HepG2 (cell line): Measurements from ENCODE around the gene GRK6. TPM values are rescaled to one million over a fixed set of nuclear protein-coding genes. Genes with fewer than 3 reads are reported as not detected.
A peak's percentile ranks its signal among the peaks of the same experiment; 100 is the strongest.

Experiments
- ATAC-seq: fragments of 200-7000 bp; cut with Tn5 transposase; 3 replicates; pipeline ENCODE4 v1.9.1; 2020; ENCODE audit warnings: mild to moderate bottlenecking, moderate library complexity
- BruUV-seq: library from RNA; stranded (reverse); fragments of 400-500 nt; replicated peaks from 2 replicates; lab custom pipeline; 2021; lab: Mats Ljungman, UMichigan
- CTCF ChIA-PET: fragments of 300-600 bp; formaldehyde crosslinking; extraction: SDS; loops from one replicate; lab custom pipeline; 2021; ENCODE audit warnings: low total read pairs, inconsistent platforms, low intra/inter-chr PET ratio; lab: Yijun Ruan, JAX
- POLR2A ChIA-PET: fragments of 350-600 bp; sonication (Branson Sonifier 250); formaldehyde crosslinking; loops from one replicate; lab custom pipeline; 2020; ENCODE audit warnings: antibody characterized with exemption, inconsistent platforms; lab: Yijun Ruan, JAX
- DNase-seq: peaks from one replicate; pipeline ENCODE4 v3.0.0-alpha.2; 2015; ENCODE audit warnings: low spot score
- FAIRE-seq: peaks from 3 replicates; lab custom pipeline; 2011; peaks lifted over from hg19 to GRCh38; lab: Jason Lieb, UNC
- H2AFZ ChIP-seq: one replicate; pipeline ENCODE4 v1.6.1; 2011; ENCODE audit warnings: low read length, inconsistent platforms
- H3K27ac ChIP-seq: fragments of 300-600 bp; 3 replicates; pipeline ENCODE4 v1.8.0; 2011; ENCODE audit warnings: mixed run types, mild to moderate bottlenecking, mixed read lengths, low read length, inconsistent platforms; ENCODE audit not compliant: insufficient read depth; ENCODE audit errors: extremely low read length
- H3K27me3 ChIP-seq, 2 experiments: fragments of 200-600 bp in 1 of 2; 2 replicates in 1 of 2; 3 replicates in 1 of 2; pipeline versions ENCODE4 v1.6.0 to v1.8.0; 2011; ENCODE audit warnings: low read length in 2 of 2, mild to moderate bottlenecking in 2 of 2, moderate library complexity in 2 of 2, inconsistent platforms in 1 of 2; ENCODE audit not compliant: insufficient read depth in 2 of 2, control insufficient read depth in 1 of 2
- H3K36me3 ChIP-seq, 2 experiments: fragments of 200-600 bp in 1 of 2; replicated peaks in 1 of 2; 2 replicates in 1 of 2; 3 replicates in 1 of 2; pipeline versions ENCODE4 v1.5.1 to v1.8.0; 2011; ENCODE audit warnings: low read length in 2 of 2, inconsistent platforms in 1 of 2; ENCODE audit not compliant: insufficient read depth in 2 of 2, control insufficient read depth in 1 of 2
- H3K4me1 ChIP-seq: 2 replicates; pipeline ENCODE4 v1.5.1; 2012; ENCODE audit warnings: low read length, inconsistent platforms; ENCODE audit not compliant: insufficient read depth
- H3K4me2 ChIP-seq: 2 replicates; pipeline ENCODE4 v1.6.0; 2011; ENCODE audit warnings: low read depth, low read length, inconsistent platforms
- H3K4me3 ChIP-seq, 3 experiments: fragments of 200-600 bp in 1 of 3; sonication (generic), shearing (Covaris generic) in 1 of 3; replicated peaks in 1 of 3; 2 replicates each; pipeline ENCODE4 v1.5.1; 2011 to 2016; ENCODE audit warnings: low read length in 3 of 3, inconsistent platforms in 2 of 3, low read depth in 2 of 3, mild to moderate bottlenecking in 2 of 3, control low read depth in 1 of 3, mixed read lengths in 1 of 3; ENCODE audit not compliant: insufficient read depth in 1 of 3
- H3K79me2 ChIP-seq: one replicate; pipeline ENCODE4 v1.6.1; 2011; ENCODE audit warnings: low read length, inconsistent platforms; ENCODE audit not compliant: insufficient read depth
- H3K9ac ChIP-seq: 2 replicates; pipeline ENCODE4 v1.6.0; 2011; ENCODE audit warnings: mild to moderate bottlenecking, low read depth, low read length, inconsistent platforms; ENCODE audit not compliant: insufficient read depth
- H3K9me3 ChIP-seq: 2 replicates; pipeline ENCODE4 v1.5.1; 2012; ENCODE audit warnings: mild to moderate bottlenecking, low read length
- H4K20me1 ChIP-seq: 2 replicates; pipeline ENCODE4 v1.6.0; 2011; ENCODE audit warnings: inconsistent platforms, mild to moderate bottlenecking, low read length, moderate library complexity; ENCODE audit not compliant: insufficient read depth
- AGO1 ChIP-seq: fragments of 200-400 bp; formaldehyde crosslinking; IDR thresholded peaks from 2 replicates; pipeline ENCODE4 v1.6.1; 2017; ENCODE audit warnings: mild to moderate bottlenecking, low read depth, low read length, moderate library complexity; ENCODE audit not compliant: poor library complexity, severe bottlenecking
- AGO2 ChIP-seq: fragments of 200-400 bp; formaldehyde crosslinking; optimal IDR thresholded peaks from 2 replicates; pipeline ENCODE3; 2017; ENCODE audit warnings: mild to moderate bottlenecking, low read depth, low read length, moderate library complexity
- LBX2 ChIP-seq: sonication (generic); formaldehyde crosslinking; IDR thresholded peaks from 2 replicates; pipeline ENCODE4 v1.5.0; 2020; ENCODE audit warnings: missing genetic modification reagents, mild to moderate bottlenecking, borderline replicate concordance
- PAF1 ChIP-seq: IDR thresholded peaks from 2 replicates; pipeline ENCODE4 v1.6.1; 2016; ENCODE audit warnings: missing genetic modification reagents, missing compliant biosample characterization
- RBFOX2 ChIP-seq: fragments of 200-400 bp; formaldehyde crosslinking; IDR thresholded peaks from 2 replicates; pipeline ENCODE4 v1.6.1; 2017; ENCODE audit warnings: low read depth, mild to moderate bottlenecking, low read length
- RBM22 ChIP-seq: fragments of 200-400 bp; formaldehyde crosslinking; optimal IDR thresholded peaks from 2 replicates; pipeline ENCODE3; 2017; ENCODE audit warnings: mild to moderate bottlenecking, low read length, moderate library complexity
- RFX5 ChIP-seq: IDR thresholded peaks from 2 replicates; pipeline ENCODE4 v1.6.1; 2011; ENCODE audit warnings: low read depth, low read length, improper control_type of control experiment
- SNAPC5 ChIP-seq: sonication (generic); formaldehyde crosslinking; IDR thresholded peaks from 2 replicates; pipeline ENCODE4 v1.8.1; 2023; ENCODE audit warnings: mild to moderate bottlenecking, missing genetic modification reagents, borderline replicate concordance
- SRY ChIP-seq: sonication (generic); formaldehyde crosslinking; IDR thresholded peaks from 2 replicates; pipeline ENCODE4 v1.8.0; 2022; ENCODE audit warnings: mild to moderate bottlenecking, missing genetic modification reagents
- ZNF12 ChIP-seq: sonication (generic); formaldehyde crosslinking; IDR thresholded peaks from 2 replicates; pipeline ENCODE4 v1.5.0; 2020; ENCODE audit warnings: missing genetic modification reagents
- ZNF17 ChIP-seq: sonication (generic); formaldehyde crosslinking; IDR thresholded peaks from 2 replicates; pipeline ENCODE4 v1.5.0; 2020; ENCODE audit warnings: mild to moderate bottlenecking, missing genetic modification reagents
- ZNF543 ChIP-seq: sonication (generic); formaldehyde crosslinking; IDR thresholded peaks from 2 replicates; pipeline ENCODE4 v1.4.0; 2020; ENCODE audit warnings: mild to moderate bottlenecking, missing genetic modification reagents
- ZZZ3 ChIP-seq: sonication (generic); formaldehyde crosslinking; IDR thresholded peaks from 2 replicates; pipeline ENCODE4 v1.4.0; 2020; ENCODE audit warnings: missing genetic modification reagents, mild to moderate bottlenecking, borderline replicate concordance
- WGBS: methylation state at CpG from one replicate; pipeline ENCODE4 v1.1.6; 2017; ENCODE audit warnings: low lambda C conversion rate; 5-methylcytosine and 5-hydroxymethylcytosine counted together
- in situ Hi-C: cut with HindIII; loops from 2 replicates; pipeline ENCODE4 v1.10.0; 2017; ENCODE audit warnings: low pct_unique_long_range_greater_than_20kb; ENCODE audit not compliant: extremely low pct_ligation_motif_present
- intact Hi-C: fragments of 100-400 bp; cut with micrococcal nuclease; formaldehyde crosslinking; loops from one replicate; pipeline ENCODE4 v1.10.0; 2022; ENCODE audit not compliant: unreplicated experiment
- polyA plus RNA-seq, 8 experiments: library from polyadenylated mRNA; depleted of rRNA in 3 of 8; stranded (reverse) in 7 of 8; unstranded in 1 of 8; fragments of >200 nt; fragmentation: Illumina TruSeq in 4 of 8; extraction: Trizol in 4 of 8; gene quantifications; 2 replicates each; pipeline versions ENCODE4 v1.2.1 to v1.2.3, GENCODE V29; 2011 to 2016; ENCODE audit warnings: low read depth in 4 of 8, missing spikeins in 1 of 8, mixed read lengths in 1 of 8; ENCODE audit not compliant: insufficient read depth in 1 of 8
- total RNA-seq, 5 experiments: library from RNA; depleted of rRNA; stranded (reverse); fragments of >200 nt; fragmentation: Illumina TruSeq; extraction: Trizol; gene quantifications; 2 replicates each; pipeline ENCODE4 v1.2.3, GENCODE V29; 2016; ENCODE audit warnings: low read depth in 1 of 5
- TF ChIP-seq, protein P1 (sequence below): sonication (generic); formaldehyde crosslinking; IDR thresholded peaks from 2 replicates; pipeline ENCODE4 v1.4.0; 2020; ENCODE audit warnings: missing genetic modification reagents

Gene GRK6
- total and polyA plus RNA-seq, 2 of the 13 experiments (the other 11 are each of a cell fraction or from before 2014, with no cell fraction given): 13.2 to 19.9 TPM

- Histone ChIP-seq H3K27me3 (no peaks in the 10 kb centered on the region), H3K9ac (no peak overlapping the region), H4K20me1 (no peaks in the 10 kb centered on the region), H3K4me3 (no peak overlapping the region), H3K9me3 (no peaks in the 10 kb centered on the region), H3K79me2 (no peaks in the 10 kb centered on the region), H3K36me3 (peaks cover 14 to 23% of the 10 kb centered on the region in 2 experiments; a peak in 4 of 5 replicates), H3K4me2 (no peak overlapping the region), H3K4me1 (peaks cover 35% of the 10 kb centered on the region), H2AFZ (no peak overlapping the region), H3K27ac (no peak overlapping the region)
- in situ Hi-C loops: no loop called here
- 98% methylated on average over 10 of the region's 10 CpGs for WGBS
- no TSS peak for BruUV-seq
- intact Hi-C loops: no loop called here
- POLR2A ChIA-PET: interaction anchor here (1.3 to 2.6 kb wide), 2 partner anchors 9 to 12 kb away, joined by 3 to 6 read pairs; partner anchors contain the start of gene GRK6
- CTCF ChIA-PET: no interaction called here
- TF ChIP-seq AGO2 (peak; percentile 93), RBFOX2 (peak; percentile 53; the same call in 1 of the 2 replicates), SRY (CRISPR knock-in tag) (no peak), AGO1 (peak; percentile 27)
- DNase-seq (no peak), ATAC-seq (no peak), FAIRE-seq (no peak)
These were observed 12.0 kb downstream of the GRK6 start for GRCh38 chr5:177438468-177438867.

- H3K4me3 ChIP-seq: no peak overlapping the region
- ChIA-PET CTCF (no interaction called here), POLR2A (interaction anchor here (0.8 kb wide), 1 partner anchor 8 kb away, joined by 3 read pairs; no protein-coding TSS in a partner anchor)
- BruUV-seq: no TSS peak
- TF ChIP-seq, protein P1, sequence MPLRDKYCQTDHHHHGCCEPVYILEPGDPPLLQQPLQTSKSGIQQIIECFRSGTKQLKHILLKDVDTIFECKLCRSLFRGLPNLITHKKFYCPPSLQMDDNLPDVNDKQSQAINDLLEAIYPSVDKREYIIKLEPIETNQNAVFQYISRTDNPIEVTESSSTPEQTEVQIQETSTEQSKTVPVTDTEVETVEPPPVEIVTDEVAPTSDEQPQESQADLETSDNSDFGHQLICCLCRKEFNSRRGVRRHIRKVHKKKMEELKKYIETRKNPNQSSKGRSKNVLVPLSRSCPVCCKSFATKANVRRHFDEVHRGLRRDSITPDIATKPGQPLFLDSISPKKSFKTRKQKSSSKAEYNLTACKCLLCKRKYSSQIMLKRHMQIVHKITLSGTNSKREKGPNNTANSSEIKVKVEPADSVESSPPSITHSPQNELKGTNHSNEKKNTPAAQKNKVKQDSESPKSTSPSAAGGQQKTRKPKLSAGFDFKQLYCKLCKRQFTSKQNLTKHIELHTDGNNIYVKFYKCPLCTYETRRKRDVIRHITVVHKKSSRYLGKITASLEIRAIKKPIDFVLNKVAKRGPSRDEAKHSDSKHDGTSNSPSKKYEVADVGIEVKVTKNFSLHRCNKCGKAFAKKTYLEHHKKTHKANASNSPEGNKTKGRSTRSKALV: no peak
- TF ChIP-seq PAF1 (CRISPR knock-in tag) (no peak), SNAPC5 (CRISPR knock-in tag) (no peak), ZNF543 (no peak), ZZZ3 (CRISPR knock-in tag) (no peak), RFX5 (no peak), ZNF17 (CRISPR knock-in tag) (no peak), ZNF12 (CRISPR knock-in tag) (0 out of 2 replicates have a peak, but pooled peaks have one; percentile 53), RBM22 (peak; percentile 64), LBX2 (no peak)
- no peak overlapping the region for H2AFZ ChIP-seq
- no peak for DNase-seq
- H4K20me1 ChIP-seq: peaks cover under 1% of the 10 kb centered on the region; the same call in 1 of the 2 replicates
- intact Hi-C loops: no loop called here
- WGBS: 99% methylated on average over 4 of the region's 4 CpGs
- H3K36me3 ChIP-seq: peaks cover 8 to 17% of the 10 kb centered on the region in 2 experiments; a peak in 4 of 5 replicates
- H3K79me2 ChIP-seq: no peaks in the 10 kb centered on the region
- H3K27me3 ChIP-seq: no peaks in the 10 kb centered on the region
- no peak for FAIRE-seq
- H3K9me3 ChIP-seq: no peaks in the 10 kb centered on the region
- peaks cover 30% of the 10 kb centered on the region for H3K4me1 ChIP-seq
- no peak for ATAC-seq
- no peak overlapping the region for H3K27ac ChIP-seq
- H3K4me2 ChIP-seq: no peak overlapping the region
- no peak overlapping the region for H3K9ac ChIP-seq
- in situ Hi-C loops: no loop called here
These were observed 13.1 kb downstream of the GRK6 start for GRCh38 chr5:177439518-177440053.
